ENCODE data around the gene CNTN1.
A peak's percentile ranks its signal among the peaks of the same experiment; 100 is the strongest.

CNTN1 gene

DNA sequence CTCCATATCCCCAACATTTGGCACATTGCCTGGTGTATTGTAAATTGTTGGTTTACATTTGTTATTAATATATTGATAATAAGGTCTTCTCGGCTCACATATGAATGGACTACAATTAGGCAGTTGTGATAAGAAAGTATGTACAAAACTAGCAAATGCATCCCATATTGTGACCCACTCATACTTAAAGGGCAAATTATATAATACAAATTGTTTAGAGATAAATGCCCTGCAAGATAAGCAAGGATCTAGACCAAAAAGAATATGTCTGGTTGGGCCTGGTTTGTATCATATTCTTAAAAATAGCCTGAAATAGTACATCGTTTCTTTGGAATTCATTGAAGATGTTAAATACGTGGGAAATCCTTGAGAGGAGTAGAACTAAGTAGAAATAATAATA, 151.3 kb downstream of the CNTN1 start:
- DNase-seq (ENCODE audit: low spot score), result no peak

DNA sequence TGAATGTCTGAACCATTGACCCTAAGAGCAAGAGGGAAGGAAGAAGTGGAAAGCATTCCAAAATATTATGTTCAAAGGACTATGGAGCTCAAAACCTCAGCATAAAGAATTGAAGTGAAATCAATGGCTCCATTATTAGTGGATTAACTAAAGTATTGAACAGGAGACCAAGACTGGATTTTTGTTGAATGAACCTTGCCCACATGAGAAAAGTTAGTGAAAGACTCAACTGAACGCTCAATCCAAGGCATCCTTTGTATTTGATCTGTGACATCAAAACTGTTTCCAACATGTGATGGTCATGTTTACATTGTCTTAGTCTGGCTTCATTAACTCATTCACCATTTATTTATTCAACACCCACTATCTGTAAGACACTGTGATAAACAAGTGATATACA, 161.0 kb downstream of the CNTN1 start:
- DNase-seq (ENCODE audit: low spot score), result no peak

DNA sequence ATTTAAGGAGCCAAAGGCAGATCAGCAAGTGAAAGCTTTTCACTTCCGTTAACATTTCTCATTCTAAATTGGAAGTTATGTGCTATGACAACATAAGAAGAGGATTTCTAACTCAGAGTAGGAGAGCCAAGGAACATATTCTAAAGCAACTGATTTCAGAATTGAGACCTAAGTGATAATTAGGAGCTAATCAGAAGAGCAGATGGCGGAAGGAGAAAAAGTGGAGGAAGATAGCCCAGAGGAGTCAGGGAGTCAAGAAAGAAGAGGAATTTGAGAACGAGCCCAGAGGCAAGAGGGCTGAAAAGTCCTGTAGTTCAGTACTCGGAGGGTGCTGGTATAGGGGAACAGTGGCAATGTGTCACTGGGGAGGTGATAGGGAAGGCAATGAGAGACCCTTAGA, 162.4 kb downstream of the CNTN1 start:
- DNase-seq (ENCODE audit: low spot score), result no peak

DNA sequence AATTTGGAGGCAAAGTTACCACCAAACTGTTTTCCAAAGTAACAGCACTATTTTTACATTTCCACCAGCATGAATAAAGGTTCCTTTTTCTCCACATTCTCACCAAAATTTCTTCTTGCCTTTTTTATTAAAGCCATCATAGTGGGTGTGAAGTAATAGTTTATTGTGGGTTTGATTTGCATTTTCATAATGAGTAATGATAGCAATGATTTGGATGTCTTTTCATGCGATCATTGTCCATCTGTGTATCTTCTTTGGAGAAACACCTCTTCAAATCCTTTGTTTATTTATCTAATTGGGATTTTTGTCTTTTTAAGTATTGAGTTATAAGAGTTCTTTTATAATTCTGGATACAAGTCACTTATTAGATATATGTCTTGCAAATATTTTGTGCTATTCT, 172.7 kb downstream of the CNTN1 start:
- DNase-seq (ENCODE audit: low spot score), result no peak

DNA sequence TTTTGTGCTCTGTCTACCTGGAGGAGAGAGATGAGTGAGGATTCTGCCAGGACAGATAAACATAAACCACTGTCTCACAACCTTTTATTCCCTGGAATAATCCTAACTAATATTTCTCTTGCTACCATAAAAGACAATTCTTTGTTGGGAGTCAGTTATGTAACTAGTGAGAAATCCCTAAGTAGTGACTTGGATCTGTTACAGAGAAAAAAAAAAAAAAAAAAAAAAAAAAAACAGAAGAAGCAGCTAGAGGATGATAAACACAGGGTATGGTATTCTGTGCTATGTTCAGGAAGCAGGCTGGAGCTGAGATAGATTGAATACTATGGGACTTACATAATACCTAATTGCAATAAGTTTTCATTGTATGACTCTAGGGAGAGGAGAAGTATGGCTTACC, 178.7 kb downstream of the CNTN1 start:
- DNase-seq (ENCODE audit: low spot score), result no peak

DNA sequence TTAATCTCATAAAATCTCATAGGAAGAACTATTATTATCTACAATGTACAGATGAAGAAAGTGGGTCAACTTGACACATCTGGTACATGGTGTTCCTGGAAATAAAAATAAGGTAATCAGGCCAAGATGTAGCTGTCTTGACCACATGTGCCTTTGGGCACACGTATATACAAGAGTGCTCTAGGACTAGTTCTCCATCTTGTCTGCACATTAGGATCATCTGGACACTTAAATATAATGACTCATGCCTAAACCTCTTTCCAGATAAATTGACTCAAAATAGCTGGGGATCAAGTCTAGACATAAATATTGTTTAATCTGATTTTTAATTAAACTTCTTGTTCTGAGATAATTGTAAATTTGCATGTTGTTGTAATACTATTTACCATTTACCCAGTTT, 182.6 kb downstream of the CNTN1 start:
- DNase-seq (ENCODE audit: low spot score), result no peak

DNA sequence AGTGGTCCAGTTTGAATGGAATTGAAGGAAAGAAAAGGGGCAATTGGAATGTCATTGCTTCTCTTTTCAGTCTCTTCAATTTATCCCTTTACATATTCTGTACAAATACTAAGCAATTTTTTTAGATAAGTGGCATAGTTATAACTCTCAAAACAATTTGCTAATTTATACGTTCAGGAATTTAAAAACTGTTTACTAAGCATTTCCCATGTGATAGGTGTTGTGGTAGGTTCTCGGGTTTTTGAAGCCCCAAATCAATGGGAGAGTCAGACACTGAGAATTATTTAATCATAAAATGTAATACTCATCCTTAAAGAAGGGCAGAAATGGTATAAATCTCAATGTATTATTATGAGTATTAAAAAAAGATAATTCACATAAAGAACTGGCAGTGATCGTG, 197.1 kb downstream of the CNTN1 start:
- DNase-seq (ENCODE audit: low spot score), result no peak

DNA sequence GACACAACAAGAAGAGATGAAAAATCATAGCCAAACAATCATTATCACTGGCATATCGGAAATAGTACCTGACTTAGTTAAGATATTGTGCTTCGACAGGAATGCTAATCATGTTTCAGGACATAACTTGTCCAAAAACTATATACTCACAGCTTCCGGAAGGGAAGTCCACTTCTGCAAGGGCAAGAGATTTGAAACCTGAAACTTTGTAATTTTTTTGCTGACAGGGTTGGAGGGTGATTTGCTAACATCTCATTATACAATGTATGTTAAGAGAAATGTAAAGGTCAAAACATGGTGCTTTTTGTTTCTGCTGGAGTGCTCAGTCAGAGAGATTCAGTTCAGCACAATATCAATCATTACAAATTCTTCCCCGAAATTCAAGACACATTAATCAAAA, 200.3 kb downstream of the CNTN1 start:
- DNase-seq (ENCODE audit: low spot score), result no peak

DNA sequence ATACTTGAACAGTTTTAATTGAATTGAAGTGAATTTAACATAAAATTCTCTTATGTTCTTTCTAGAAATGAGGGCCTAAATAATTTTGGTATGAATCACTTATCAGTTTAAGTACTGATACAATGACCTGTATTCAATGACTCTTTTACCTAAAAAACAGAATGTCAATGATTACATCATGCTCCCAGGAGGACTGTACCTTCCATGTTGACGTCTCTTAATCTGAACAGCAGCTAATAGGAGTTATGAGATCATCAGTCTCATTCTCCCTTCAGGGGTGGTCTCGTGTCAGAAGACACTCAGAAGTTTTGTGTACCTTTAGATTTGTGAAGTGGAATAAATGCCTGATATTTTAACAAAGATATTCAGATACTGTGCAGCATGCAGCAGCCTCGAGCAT, 206.3 kb downstream of the CNTN1 start:
- no peak for DNase-seq (ENCODE audit: low spot score)

DNA sequence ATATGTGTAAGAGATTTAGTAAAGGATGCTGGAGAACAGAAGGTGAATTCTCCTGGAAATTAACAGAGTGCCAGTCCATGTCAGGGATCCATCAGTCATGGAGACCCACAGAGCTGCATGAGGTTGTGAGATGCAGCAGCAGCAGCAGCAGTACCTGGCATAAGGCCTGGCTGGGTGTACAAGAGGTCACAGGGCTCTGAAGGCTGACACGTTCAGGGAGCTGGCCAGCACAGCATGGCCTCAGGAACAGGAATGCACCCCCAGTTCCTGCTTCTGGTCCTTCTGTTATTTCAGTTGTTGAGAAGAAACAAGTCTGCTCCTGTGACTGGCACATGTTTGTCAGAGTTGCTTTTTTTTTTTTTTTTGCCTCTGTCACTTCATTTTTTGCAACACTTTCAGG, 210.8 kb downstream of the CNTN1 start:
- DNase-seq (ENCODE audit: low spot score), result no peak

DNA sequence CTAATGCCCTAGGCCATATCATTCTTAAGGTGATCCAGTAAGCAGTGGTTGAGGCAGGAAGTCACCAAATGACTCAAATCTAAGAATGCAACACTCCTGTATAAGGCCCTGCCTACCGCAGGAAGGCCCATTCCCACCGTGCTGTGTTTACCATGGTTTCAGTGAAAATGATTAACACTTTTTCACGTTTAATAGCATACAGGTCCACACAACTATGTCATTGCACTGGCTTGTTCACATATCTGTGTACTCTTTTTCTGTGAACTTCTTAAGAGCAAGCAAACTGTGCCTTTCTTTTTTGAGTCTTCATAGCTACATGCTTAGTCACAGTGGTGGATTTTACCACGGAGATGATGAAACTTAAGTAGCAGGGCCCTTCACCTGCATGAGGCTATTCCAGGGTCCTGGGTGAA, 214.9 kb downstream of the CNTN1 start:
- no peak for DNase-seq (ENCODE audit: low spot score)

DNA sequence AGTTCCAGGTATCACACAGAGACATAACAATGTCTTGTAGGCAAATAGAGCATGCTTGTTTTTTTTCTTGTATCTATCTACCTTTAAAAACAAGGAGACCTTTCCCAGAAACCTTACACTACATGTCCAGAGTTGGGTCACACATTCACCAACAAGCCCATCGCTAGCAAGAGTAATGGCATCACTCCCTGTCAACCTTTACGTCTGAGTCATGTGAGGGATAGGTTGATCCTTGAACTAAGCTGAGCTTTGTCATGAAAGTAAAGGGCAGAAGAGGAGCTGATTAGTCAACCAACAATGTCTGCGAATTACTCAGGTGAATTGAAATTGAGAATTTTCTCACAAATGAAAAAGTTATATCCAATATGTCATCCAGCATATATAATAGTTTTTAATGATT, 219.4 kb downstream of the CNTN1 start:
- no peak for DNase-seq (ENCODE audit: low spot score)

DNA sequence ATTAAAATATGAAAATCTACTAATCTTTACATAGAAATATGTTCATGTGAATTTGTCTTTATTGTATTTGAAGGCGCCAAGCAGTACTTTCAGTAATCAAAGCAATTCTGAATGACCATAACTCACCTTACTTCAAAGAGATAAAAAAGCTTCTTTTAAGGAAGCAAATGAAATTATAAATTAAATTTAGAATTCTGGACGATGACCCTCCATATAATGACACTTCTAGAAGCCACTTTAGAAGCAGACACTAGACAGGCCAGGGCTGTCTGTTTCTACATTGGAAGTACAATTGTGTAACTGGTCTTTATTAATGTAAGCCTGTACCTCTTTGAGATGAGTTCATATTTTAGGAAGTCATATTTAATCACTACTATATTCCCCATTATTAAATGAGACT, 222.9 kb downstream of the CNTN1 start:
- DNase-seq (ENCODE audit: low spot score), result no peak

DNA sequence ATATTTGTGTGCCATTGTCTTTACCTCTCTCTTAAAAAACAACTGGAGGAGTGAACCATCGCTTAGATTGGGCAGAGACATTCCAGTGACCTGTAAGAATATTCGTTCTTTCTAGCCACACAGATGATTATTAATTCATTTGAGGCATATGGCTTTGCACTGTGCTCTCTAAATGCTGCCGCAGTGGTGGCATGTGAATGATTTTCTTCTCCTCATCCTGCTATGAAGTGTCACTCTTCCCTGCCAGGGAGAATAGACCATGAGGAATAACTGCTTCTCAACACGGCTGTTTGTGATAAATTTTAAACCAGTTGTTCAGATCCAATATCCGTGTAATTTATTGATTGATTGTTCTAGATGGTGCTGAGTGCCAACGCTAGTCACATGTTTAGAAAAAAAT, 225.3 kb downstream of the CNTN1 start:
- no peak for DNase-seq (ENCODE audit: low spot score)

DNA sequence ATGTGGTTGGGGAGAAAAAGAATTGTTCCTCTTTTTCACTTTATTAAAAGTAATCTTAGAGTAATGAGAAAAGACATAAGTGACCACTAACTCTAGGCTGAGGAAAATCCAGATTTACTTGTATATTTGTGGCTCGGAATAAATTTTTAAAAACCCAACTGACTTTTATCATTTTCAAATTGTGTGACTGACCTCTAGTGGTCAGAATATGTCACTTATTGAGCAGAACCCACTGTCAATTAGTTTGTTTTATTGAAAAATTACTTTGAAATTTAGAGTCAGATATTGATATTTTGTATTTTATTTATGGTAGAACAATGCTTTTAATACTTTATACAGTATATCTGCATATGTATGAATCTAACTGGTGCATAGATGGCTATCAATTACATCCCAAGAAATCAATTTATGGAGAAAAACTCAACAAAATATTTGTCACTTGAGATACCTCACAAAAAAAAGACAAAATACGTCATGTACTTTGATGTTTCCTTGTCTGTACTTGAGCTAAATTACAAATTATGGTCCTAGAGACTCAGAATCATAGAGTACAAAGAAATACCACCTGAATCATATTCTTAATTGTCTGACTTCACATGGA, 229.4 kb downstream of the CNTN1 start:
- peak; percentile 18 for DNase-seq (ENCODE audit: low spot score)

DNA sequence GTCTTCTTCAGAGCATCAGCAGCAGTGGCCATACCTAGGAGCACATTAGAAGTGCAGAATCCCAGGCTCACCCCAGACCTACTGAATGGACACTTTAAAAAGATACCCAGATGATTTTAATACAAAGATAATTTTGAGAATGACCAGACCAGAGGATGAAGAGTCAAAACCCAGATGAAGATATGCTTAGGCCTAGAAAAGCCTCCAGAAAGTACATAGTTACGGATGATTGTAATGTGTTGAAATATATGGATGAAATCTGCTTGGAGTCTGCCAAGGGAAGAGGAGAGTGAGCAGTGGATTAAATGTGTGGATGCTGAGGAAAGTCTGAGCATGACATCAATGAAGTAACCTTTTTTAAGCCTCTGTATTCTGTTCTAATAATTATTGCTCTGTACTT, 245.7 kb downstream of the CNTN1 start:
- DNase-seq (ENCODE audit: low spot score), result no peak

DNA sequence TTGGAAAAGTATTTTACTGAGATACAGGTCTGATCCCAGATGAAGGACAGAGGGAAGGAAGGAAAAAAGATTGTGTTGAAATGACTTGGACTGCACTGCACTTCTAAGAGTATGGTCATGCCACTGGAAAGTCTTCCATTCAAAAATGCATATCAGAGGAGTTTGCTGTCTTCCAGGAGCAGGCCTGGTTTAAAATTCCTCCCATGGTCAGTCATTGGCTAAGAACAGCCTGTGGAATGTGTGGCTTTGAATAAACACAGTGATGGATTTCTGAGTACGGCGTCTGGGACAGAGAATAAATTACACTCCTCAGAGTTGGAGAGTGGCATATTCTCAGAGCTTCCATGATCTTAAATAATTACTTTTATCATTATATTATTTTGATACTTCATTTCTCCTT, 250.1 kb downstream of the CNTN1 start:
- DNase-seq (ENCODE audit: low spot score), result peak; percentile 3

DNA sequence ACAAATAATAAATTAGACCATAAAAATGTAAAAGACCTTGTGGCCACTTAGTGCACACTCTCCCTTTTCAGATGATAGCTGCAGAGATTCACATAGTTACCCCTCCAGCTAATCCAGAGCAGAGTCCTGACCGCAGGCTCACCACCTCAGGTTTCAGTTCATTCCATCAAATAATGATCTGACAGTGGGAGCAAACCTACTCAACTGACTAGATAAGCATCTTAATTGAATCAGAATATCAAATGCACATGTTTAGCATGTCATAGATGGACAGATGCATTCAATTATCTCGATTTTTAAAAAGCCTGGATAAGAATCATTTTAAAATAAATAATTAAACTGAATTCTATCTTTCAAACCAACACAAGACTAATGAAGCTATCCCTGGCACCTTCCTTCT, 253.5 kb downstream of the CNTN1 start:
- DNase-seq (ENCODE audit: low spot score), result no peak

DNA sequence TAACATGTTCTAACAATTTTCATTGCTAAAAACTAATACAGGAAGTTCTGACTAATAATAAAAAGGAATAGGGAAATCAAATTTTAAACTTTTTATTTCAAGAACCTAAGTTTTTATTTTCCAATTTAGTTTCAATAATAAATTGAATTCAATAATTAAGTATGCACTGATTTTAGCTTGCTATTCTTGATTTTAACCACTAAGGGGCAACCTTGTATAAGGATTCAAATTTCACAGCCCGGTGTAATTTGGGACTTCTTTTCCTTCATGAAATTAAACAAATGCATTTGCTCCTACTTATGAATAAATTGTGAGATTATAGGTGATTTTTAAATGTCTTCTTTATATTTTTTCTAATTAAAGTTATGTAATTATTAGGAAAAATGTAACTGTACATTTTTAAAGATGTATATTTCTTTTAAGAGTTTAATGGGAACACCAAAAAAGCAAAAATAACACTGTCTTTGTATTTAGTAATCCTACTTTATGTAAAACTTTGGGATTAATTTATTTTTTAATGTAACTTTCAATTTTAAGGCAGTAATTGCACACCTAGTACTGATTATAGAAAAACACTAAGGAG, 254.5 kb downstream of the CNTN1 start:
- peak; percentile 24 for DNase-seq (ENCODE audit: low spot score)

DNA sequence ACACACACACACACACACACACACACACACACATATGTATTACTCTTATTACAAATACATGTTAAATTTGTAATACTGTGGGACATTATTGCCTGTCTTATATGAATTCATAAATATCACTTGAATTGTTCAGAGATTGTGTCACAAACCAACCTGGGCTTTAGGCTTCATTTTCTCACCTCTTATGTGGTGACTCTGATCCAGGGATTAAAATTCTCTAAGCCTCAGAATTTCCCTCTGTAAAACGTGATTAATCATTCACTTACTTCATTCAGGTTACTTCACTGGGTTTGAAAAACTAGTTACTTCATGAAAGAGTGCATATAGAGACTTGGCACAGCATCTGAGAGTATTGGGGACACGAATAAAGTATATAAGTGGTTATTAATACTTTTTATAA, 255.6 kb downstream of the CNTN1 start:
- DNase-seq (ENCODE audit: low spot score), result no peak

DNA sequence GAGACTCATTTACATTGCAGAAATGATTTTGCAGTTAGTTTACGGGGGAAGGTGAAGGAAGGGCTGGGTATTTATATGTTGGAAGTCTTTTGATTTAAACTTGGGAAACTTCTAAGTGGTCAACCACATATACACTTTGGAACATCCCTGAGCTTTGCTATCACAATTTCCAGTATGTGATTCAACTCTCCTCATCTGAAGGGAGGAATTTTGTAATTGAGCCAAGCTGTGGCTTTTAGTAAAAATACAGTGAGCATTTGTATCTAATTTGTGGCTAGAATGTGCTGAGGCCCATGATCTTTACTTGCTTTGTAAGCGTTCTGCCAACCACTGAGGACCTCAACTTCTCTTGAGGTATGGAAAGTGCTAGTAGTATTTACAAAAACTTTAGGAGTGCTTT, 260.8 kb downstream of the CNTN1 start:
- no peak for DNase-seq (ENCODE audit: low spot score)

DNA sequence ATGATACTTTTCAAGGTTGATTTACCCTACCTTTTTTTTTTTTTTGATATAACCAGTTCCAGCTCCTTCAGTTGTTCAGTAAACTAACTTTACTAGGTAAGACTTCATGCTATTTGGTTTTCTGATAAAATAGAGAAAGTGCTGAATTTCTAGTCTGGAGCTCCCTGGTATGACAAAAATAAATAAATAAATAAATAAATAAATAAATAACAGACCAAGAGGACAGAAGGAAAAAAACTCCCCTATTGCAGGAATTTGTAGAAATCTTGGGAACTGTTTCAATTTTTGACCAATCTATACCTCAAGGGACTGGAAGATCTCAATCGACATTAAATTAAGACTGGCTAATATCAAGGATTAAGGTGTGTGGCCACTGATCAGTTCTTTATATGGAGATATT, 265.2 kb downstream of the CNTN1 start:
- DNase-seq (ENCODE audit: low spot score), result no peak

DNA sequence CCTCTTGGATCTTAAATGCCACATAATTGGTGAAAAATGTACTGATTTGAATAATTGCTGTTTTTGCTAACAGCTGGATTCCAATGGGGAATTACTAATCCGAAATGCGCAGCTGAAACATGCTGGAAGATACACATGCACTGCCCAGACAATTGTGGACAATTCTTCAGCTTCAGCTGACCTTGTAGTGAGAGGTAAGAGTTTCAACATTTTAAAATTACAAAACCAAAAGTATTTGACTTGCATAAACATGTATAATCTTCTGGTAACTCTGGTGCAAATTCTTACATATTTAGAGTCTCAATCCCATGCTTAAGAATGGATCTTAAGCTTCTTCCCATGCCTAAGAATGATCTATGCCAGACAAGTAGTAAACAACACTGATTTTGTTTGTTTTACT, 266.8 kb downstream of the CNTN1 start:
- DNase-seq (ENCODE audit: low spot score), result peak; percentile 14

DNA sequence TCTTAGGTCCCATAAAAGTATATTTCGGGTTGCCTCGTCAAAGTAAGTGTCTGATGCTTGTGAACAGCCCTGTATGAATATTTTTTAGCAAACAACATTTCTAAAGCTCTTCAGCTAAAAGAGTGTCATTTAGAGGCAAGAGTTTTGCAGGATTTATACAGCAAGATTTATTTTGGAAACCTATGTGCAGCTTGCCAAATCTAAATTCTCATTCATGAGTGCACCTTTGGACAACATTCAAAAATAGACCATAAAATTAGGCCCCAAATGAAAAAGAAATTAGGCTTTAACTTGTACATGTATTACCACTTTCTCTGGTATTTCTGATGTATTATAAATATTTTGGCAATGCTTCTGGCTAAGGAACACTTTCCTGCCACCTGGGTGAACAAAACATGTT, 271.5 kb downstream of the CNTN1 start:
- DNase-seq (ENCODE audit: low spot score), result no peak

DNA sequence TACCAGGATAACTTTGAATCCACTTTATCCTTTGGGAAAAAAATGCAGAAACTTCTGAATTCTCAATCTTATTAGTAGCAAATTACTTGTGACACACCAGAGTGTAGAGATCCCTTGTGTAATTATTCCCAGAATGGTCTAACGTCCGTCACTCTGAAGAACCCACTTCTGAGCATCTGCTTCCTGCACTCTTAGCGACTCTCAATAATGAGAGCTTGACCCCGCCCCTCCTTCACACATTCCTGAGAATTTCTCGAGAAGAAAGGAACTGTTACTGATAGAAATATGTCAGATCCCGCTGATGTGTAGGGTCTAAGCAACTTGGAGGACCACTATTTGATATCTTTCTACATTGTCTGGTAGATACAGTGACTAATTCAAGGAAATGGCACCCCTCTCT, 277.6 kb downstream of the CNTN1 start:
- DNase-seq (ENCODE audit: low spot score), result no peak
